Gastrocnemius medialis (tissue), 4 donors: ENCODE data around the gene MRPL4. TPM values are rescaled to one million over a fixed set of nuclear protein-coding genes. Genes with fewer than 3 reads are reported as not detected.
"Not testable (repeated sequence)": the region's sequence is repeated elsewhere in the genome, so short reads cannot be mapped to it uniquely, and the experiment has no call there.

Experiments used
- ATAC-seq, 2 donors: fragments of 150-250 bp; one replicate each; pipeline ENCODE4 v1.9.1; 2016
- DNase-seq, 2 donors: peaks; one replicate each; pipeline ENCODE4 v3.0.0-alpha.2; 2019
- H3K27ac ChIP-seq, 4 donors: fragments of 200-600 bp; sonication (generic); 1 replicate in 1 of 4; 2 replicates in 3 of 4; pipeline ENCODE4 v1.5.1; 2016 to 2018; ENCODE audit warnings: mild to moderate bottlenecking in 2 of 4, moderate library complexity in 1 of 4
- H3K27me3 ChIP-seq, 3 donors: fragments of 200-600 bp; sonication (generic) in 2 of 3; 1 replicate in 1 of 3; 2 replicates in 2 of 3; pipeline versions ENCODE4 v1.5.1 to v1.6.0; 2016 to 2019; ENCODE audit warnings: mild to moderate bottlenecking in 1 of 3, moderate library complexity in 1 of 3
- H3K36me3 ChIP-seq, 2 donors: fragments of 200-600 bp; sonication (generic) in 1 of 2; one replicate each; pipeline ENCODE4 v1.5.1; 2017 to 2018
- H3K4me1 ChIP-seq, 2 donors: fragments of 200-600 bp; sonication (generic) in 1 of 2; one replicate each; pipeline ENCODE4 v1.5.1; 2016 to 2017; ENCODE audit warnings: mild to moderate bottlenecking in 2 of 2
- H3K4me3 ChIP-seq, 4 donors: fragments of 200-600 bp; sonication (generic) in 3 of 4; 1 replicate in 1 of 4; 2 replicates in 3 of 4; pipeline ENCODE4 v1.5.1; 2016 to 2019; ENCODE audit warnings: mild to moderate bottlenecking in 2 of 4
- H3K9me3 ChIP-seq, 3 donors: fragments of 200-600 bp; sonication (generic) in 2 of 3; 1 replicate in 1 of 3; 2 replicates in 2 of 3; pipeline ENCODE4 v1.5.1; 2016 to 2019
- POLR2A ChIP-seq, 2 donors: fragments of 450-650 bp; IDR thresholded peaks; one replicate each; pipeline ENCODE4 v1.6.1; 2017; ENCODE audit warnings: antibody characterized with exemption in 2 of 2, mild to moderate bottlenecking in 2 of 2, moderate library complexity in 2 of 2
- in situ Hi-C, 4 donors: fragments of 200-750 bp; cut with MboI; loops; one replicate each; pipeline versions ENCODE4 v1.15.0 to v1.8.0; 2017; ENCODE audit warnings: low sequenced_read_pairs in 4 of 4
- intact Hi-C: fragments of 100-400 bp; cut with DNase I; formaldehyde crosslinking; loops from one replicate; pipeline ENCODE4 v1.15.1; 2023; ENCODE audit warnings: low total_unique reads
- total RNA-seq, 4 donors: library from RNA; depleted of rRNA; stranded (reverse); fragments of >200 nt; gene quantifications; one replicate each; pipeline versions ENCODE4 v1.1.0 to v1.2.3, GENCODE V29; 2016
- TF ChIP-seq, protein P1 (sequence below), 5 experiments: fragments of 450-650 bp in 3 of 5; fragments of 200-600 bp in 2 of 5; sonication (generic) in 2 of 5; IDR thresholded peaks in 4 of 5; conservative IDR thresholded peaks in 1 of 5; 1 replicate in 4 of 5; 2 replicates in 1 of 5; pipeline ENCODE4 v1.5.1; 2016 to 2019; ENCODE audit warnings: antibody characterized with exemption in 5 of 5, mild to moderate bottlenecking in 3 of 5, moderate library complexity in 3 of 5

The MRPL4 gene
- total RNA-seq, 4 donors from 2014 or later, result 68.3 to 112 (median 84.4) TPM

- Histone ChIP-seq H3K36me3 (peaks cover 0 to 12% of the 10 kb centered on the region in 2 donors), H3K4me3 (no peak overlapping the region), H3K27ac (no peak overlapping the region), H3K9me3 (no peaks in the 10 kb centered on the region), H3K27me3 (no peaks in the 10 kb centered on the region), H3K4me1 (no peaks in the 10 kb centered on the region)
- in situ Hi-C loops (no loop called here), intact Hi-C loops (no loop called here)
- DNase-seq, result no peak
- no peak for ATAC-seq
- TF ChIP-seq, protein P1, sequence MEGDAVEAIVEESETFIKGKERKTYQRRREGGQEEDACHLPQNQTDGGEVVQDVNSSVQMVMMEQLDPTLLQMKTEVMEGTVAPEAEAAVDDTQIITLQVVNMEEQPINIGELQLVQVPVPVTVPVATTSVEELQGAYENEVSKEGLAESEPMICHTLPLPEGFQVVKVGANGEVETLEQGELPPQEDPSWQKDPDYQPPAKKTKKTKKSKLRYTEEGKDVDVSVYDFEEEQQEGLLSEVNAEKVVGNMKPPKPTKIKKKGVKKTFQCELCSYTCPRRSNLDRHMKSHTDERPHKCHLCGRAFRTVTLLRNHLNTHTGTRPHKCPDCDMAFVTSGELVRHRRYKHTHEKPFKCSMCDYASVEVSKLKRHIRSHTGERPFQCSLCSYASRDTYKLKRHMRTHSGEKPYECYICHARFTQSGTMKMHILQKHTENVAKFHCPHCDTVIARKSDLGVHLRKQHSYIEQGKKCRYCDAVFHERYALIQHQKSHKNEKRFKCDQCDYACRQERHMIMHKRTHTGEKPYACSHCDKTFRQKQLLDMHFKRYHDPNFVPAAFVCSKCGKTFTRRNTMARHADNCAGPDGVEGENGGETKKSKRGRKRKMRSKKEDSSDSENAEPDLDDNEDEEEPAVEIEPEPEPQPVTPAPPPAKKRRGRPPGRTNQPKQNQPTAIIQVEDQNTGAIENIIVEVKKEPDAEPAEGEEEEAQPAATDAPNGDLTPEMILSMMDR (IDR thresholded peaks at IDR 0.05 in 4 of 5, conservative IDR thresholded peaks at IDR 0.05 in 1 of 5), result no peak
- TF ChIP-seq POLR2A (IDR thresholded peaks at IDR 0.05), result no peak
Observed at GRCh38 chr19:10279737-10280442, 27.9 kb downstream of the MRPL4 start.

DNA sequence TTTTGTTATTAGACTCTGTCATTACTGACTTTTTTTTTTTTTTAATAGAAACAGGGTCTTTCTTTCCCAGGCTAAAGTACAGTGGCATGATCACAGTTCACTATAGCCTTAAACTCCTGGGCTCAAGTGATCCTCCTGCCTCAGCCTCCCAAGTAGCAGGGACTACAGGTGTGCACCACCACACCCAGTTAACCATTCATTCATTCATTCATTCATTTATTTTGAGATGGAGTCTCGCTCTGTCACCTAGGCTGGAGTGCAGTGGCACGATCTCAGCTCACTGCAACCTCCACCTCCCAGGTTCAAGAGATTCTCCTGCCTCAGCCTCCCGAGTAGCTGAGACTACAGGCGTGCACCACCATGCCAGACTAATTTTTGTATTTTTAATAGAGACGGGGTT lies 30.0 kb downstream of the MRPL4 start:
- H3K36me3 ChIP-seq, result peaks cover 0 to 18% of the 10 kb centered on the region in 2 donors
- H3K27ac ChIP-seq, DNase-seq, intact Hi-C loops, H3K27me3 ChIP-seq, in situ Hi-C loops, H3K9me3 ChIP-seq, ATAC-seq, H3K4me3 ChIP-seq, H3K4me1 ChIP-seq: not testable (repeated sequence)

DNA sequence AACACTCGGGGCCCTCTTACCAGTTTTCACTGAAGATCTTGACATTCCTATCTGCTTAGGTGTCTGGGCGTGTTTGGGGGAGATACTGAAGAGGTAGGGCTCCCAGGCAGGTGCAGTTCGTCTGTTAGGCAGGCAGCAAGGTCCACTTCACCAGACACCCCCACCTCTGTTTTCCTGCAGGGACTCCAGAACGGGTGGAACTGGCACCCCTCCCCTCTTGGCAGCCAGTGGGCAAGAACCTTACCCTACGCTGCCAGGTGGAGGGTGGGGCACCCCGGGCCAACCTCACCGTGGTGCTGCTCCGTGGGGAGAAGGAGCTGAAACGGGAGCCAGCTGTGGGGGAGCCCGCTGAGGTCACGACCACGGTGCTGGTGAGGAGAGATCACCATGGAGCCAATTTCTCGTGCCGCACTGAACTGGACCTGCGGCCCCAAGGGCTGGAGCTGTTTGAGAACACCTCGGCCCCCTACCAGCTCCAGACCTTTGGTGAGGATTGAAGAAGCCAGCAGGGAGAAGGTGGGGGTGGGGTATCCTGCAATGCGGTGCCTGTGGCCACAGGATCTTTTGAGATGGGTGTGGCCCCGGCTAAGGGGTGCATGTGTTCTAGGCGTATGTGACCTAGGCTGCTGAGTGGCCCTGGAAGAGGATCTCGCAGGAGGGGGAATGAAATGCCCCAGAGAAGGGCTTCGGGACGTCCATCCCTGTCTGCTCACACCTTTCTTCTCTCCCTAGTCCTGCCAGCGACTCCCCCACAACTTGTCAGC lies 31.5 kb downstream of the MRPL4 start:
- Histone ChIP-seq H3K27me3 (peaks cover 19% of the 10 kb centered on the region in 3 donors), H3K9me3 (no peaks in the 10 kb centered on the region), H3K36me3 (peaks cover 0 to 18% of the 10 kb centered on the region in 2 donors), H3K4me1 (peaks cover under 1 to 1% of the 10 kb centered on the region in 2 donors), H3K27ac (no peak overlapping the region), H3K4me3 (no peak overlapping the region)
- intact Hi-C loops (no loop called here), in situ Hi-C loops (no loop called here)
- ATAC-seq, result no peak
- TF ChIP-seq, protein P1 (IDR thresholded peaks at IDR 0.05 in 4 of 5, conservative IDR thresholded peaks at IDR 0.05 in 1 of 5), result no peak
- no peak for TF ChIP-seq POLR2A (IDR thresholded peaks at IDR 0.05)
- no peak for DNase-seq

DNA sequence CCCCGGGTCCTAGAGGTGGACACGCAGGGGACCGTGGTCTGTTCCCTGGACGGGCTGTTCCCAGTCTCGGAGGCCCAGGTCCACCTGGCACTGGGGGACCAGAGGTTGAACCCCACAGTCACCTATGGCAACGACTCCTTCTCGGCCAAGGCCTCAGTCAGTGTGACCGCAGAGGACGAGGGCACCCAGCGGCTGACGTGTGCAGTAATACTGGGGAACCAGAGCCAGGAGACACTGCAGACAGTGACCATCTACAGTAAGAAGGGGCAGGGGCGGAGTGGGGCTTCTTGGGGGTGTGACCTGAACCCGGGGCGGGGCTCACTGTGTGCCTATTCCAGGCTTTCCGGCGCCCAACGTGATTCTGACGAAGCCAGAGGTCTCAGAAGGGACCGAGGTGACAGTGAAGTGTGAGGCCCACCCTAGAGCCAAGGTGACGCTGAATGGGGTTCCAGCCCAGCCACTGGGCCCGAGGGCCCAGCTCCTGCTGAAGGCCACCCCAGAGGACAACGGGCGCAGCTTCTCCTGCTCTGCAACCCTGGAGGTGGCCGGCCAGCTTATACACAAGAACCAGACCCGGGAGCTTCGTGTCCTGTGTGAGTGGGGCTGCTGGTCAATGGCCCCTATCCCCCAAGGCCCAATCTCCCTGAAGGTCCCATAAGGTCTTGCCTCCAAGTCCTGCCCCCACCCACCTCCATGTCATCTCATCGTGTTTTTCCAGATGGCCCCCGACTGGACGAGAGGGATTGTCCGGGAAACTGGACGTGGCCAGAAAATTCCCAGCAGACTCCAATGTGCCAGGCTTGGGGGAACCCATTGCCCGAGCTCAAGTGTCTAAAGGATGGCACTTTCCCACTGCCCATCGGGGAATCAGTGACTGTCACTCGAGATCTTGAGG lies 32.3 kb downstream of the MRPL4 start:
- intact Hi-C loops, result no loop called here
- DNase-seq (no peak), ATAC-seq (no peak)
- Histone ChIP-seq H3K4me3 (no peak overlapping the region), H3K36me3 (peaks cover 0 to 18% of the 10 kb centered on the region in 2 donors), H3K27me3 (peaks cover 27 to 28% (median 27%) of the 10 kb centered on the region in 3 donors), H3K27ac (no peak overlapping the region), H3K9me3 (no peaks in the 10 kb centered on the region), H3K4me1 (peaks cover 9 to 10% of the 10 kb centered on the region in 2 donors)
- in situ Hi-C loops, result no loop called here
- no peak for TF ChIP-seq POLR2A (IDR thresholded peaks at IDR 0.05)
- TF ChIP-seq, protein P1 (IDR thresholded peaks at IDR 0.05 in 4 of 5, conservative IDR thresholded peaks at IDR 0.05 in 1 of 5), result no peak
